Parathyroid adenoma (tissue), 2 donors: Measurements from ENCODE around the gene RBP7.
"Not testable (repeated sequence)": the region's sequence is repeated elsewhere in the genome, so short reads cannot be mapped to it uniquely, and the experiment has no call there.

Experiments used
- H2AFZ ChIP-seq: fragments of 300-600 bp; sonication (generic); one replicate; pipeline ENCODE4 v1.7.0; 2017; ENCODE audit warnings: antibody characterized with exemption, mild to moderate bottlenecking
- H3K27ac ChIP-seq: fragments of 300-600 bp; sonication (generic); one replicate; pipeline ENCODE4 v1.7.0; 2017
- H3K27me3 ChIP-seq: fragments of 300-600 bp; sonication (generic); one replicate; pipeline ENCODE4 v1.7.0; 2017; ENCODE audit warnings: low read length; ENCODE audit not compliant: control insufficient read depth, insufficient read depth
- H3K36me3 ChIP-seq: fragments of 300-600 bp; sonication (generic); one replicate; pipeline ENCODE4 v1.7.0; 2017; ENCODE audit warnings: low read length; ENCODE audit not compliant: control insufficient read depth, insufficient read depth
- H3K4me1 ChIP-seq: fragments of 300-600 bp; sonication (generic); one replicate; pipeline ENCODE4 v1.7.0; 2017; ENCODE audit warnings: control low read depth
- H3K4me2 ChIP-seq: fragments of 300-600 bp; sonication (generic); one replicate; pipeline ENCODE4 v1.7.0; 2017; ENCODE audit warnings: low read length
- H3K4me3 ChIP-seq: fragments of 300-600 bp; sonication (generic); one replicate; pipeline ENCODE4 v1.7.0; 2017; ENCODE audit warnings: low read depth, low read length
- H3K79me2 ChIP-seq: fragments of 300-600 bp; sonication (generic); one replicate; pipeline ENCODE4 v1.7.0; 2017; ENCODE audit warnings: control low read depth
- H3K9ac ChIP-seq: fragments of 300-600 bp; sonication (generic); one replicate; pipeline ENCODE4 v1.7.0; 2017; ENCODE audit warnings: mild to moderate bottlenecking
- H3K9me3 ChIP-seq: fragments of 300-600 bp; sonication (generic); one replicate; pipeline ENCODE4 v1.7.0; 2017; ENCODE audit warnings: low read length; ENCODE audit not compliant: control insufficient read depth
- TF ChIP-seq, protein P1 (sequence below): fragments of 300-600 bp; sonication (generic); IDR thresholded peaks from one replicate; pipeline ENCODE4 v1.7.0; 2017; ENCODE audit warnings: antibody characterized with exemption, mild to moderate bottlenecking
- donor health status: primary hyperparathyroidism.

The RBP7 gene

DNA sequence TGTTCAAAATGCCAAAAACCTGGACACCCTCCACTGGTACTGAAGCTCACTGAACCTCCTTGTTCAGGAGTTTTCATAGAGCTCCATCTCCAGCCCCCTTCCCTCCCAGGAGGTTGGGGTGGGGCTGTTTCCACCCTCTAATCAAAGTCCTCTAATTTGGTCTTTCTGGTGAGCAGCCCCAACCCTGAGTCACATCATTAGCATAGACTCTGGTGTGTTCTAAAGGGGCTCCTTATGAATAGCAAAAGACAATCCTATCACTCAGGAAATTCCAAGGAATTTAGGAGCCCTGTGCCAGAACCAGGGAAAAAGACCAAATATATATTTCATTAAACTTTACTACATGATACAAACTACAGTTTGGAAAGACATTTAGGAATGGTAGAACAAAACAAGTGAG, 22.5 kb downstream of the RBP7 start:
- Histone ChIP-seq H2AFZ (no peak overlapping the region), H3K9me3 (no peaks in the 10 kb centered on the region)
- TF ChIP-seq, protein P1, sequence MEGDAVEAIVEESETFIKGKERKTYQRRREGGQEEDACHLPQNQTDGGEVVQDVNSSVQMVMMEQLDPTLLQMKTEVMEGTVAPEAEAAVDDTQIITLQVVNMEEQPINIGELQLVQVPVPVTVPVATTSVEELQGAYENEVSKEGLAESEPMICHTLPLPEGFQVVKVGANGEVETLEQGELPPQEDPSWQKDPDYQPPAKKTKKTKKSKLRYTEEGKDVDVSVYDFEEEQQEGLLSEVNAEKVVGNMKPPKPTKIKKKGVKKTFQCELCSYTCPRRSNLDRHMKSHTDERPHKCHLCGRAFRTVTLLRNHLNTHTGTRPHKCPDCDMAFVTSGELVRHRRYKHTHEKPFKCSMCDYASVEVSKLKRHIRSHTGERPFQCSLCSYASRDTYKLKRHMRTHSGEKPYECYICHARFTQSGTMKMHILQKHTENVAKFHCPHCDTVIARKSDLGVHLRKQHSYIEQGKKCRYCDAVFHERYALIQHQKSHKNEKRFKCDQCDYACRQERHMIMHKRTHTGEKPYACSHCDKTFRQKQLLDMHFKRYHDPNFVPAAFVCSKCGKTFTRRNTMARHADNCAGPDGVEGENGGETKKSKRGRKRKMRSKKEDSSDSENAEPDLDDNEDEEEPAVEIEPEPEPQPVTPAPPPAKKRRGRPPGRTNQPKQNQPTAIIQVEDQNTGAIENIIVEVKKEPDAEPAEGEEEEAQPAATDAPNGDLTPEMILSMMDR = no peak

DNA sequence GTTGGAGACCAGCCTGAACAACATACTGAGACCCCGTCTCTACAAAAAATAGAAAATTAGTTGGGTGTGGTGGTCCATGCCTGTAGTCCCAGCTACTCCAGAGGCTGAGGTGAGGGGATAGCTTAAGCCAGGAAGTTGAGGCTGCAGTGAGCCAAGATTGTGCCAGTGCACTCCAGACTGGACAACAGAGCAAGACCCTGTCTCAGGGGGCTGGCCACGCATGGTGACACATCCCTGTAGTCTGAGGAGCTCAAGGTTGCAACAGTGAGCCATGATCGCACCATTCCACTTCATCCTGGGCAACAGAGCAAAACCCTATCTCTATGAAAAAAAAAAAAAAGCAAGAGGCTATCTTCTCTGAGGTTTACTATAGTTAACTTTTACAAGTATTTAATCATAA, 23.1 kb downstream of the RBP7 start:
- Histone ChIP-seq H3K27me3 (no peaks in the 10 kb centered on the region), H3K9me3 (no peaks in the 10 kb centered on the region), H3K36me3 (no peaks in the 10 kb centered on the region), H3K27ac (no peak overlapping the region), H3K4me1 (no peaks in the 10 kb centered on the region), H2AFZ (no peak overlapping the region), H3K4me2 (no peak overlapping the region), H3K4me3 (no peak overlapping the region), H3K9ac (no peak overlapping the region), H3K79me2 (no peaks in the 10 kb centered on the region)
- TF ChIP-seq, protein P1 = no peak

More for the DNA sequence above, 22.5 kb downstream of the RBP7 start:
- H3K36me3 ChIP-seq = no peaks in the 10 kb centered on the region
- H3K27me3 ChIP-seq = no peaks in the 10 kb centered on the region
- H3K4me3 ChIP-seq = no peak overlapping the region
- H3K4me2 ChIP-seq = no peak overlapping the region
- no peak overlapping the region for H3K9ac ChIP-seq
- H3K4me1 ChIP-seq = no peaks in the 10 kb centered on the region
- no peak overlapping the region for H3K27ac ChIP-seq
- H3K79me2 ChIP-seq = no peaks in the 10 kb centered on the region

DNA sequence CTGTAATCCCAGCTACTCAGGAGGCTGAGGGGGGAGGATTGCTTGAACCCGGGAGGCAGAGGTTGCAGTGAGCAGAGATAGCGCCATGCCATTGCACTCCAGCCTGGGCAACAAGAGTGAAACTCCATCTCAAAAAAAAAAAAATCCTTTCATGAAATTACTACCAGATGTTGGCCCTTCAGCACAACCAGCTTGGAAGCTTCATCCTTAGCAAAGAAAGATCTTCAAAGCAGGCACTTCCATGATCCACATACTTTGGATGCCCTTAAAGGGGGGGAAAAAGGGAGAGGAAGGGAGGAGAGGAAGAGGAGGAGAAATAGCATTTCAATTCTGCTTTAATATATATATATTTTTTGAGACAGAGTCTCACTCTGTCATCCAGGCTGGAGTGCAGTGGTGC, 23.6 kb downstream of the RBP7 start:
- not testable (repeated sequence) for H3K9me3 ChIP-seq, H3K27me3 ChIP-seq, H3K79me2 ChIP-seq, H2AFZ ChIP-seq, H3K4me2 ChIP-seq, H3K9ac ChIP-seq, H3K36me3 ChIP-seq, H3K4me1 ChIP-seq, H3K27ac ChIP-seq, H3K4me3 ChIP-seq

DNA sequence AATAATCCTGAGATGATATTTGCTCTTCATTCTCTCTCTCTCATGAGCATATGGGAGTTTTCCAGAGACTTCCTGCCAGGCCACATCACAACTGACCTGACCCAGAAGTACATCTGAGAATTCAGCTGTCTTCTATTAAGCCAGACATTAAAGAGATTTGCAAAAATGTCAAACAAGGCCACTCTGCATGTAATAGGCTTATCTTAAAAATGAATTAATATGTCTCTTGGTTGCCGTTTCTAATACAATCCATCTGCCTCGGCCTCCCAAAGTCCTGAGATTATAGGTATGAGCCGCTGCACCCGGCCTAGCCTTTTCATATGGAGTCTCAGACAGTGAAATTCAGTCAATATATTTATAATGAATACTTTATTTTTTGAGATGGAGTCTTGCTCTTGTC, 25.0 kb downstream of the RBP7 start:
- not testable (repeated sequence) for H3K36me3 ChIP-seq

DNA sequence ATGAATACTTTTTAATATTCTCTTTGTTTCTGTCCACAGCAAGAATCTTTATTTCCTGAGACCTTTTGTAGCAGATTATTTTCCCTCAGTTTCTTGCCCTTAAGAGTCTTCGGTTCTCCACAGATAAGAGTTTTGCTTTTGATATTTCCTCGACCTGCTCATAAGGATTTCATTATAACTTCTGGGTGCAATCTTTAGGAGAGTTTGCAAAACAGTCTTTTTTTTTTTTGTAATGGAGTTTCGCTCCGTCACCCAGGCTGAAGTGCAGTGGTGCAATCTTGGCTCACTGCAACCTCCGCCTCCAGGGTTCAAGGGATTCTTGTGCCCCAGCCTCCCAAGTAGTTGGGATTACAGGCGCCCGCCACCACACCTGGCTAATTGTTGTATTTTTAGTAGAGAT, 25.6 kb downstream of the RBP7 start:
- no peak overlapping the region for H3K27ac ChIP-seq
- H3K4me2 ChIP-seq = no peak overlapping the region
- H3K4me3 ChIP-seq = no peak overlapping the region
- H3K9ac ChIP-seq = no peak overlapping the region
- H2AFZ ChIP-seq = no peak overlapping the region
- TF ChIP-seq, protein P1 = no peak
- H3K27me3 ChIP-seq = no peaks in the 10 kb centered on the region
- no peaks in the 10 kb centered on the region for H3K36me3 ChIP-seq
- H3K9me3 ChIP-seq = no peaks in the 10 kb centered on the region
- no peaks in the 10 kb centered on the region for H3K4me1 ChIP-seq
- no peaks in the 10 kb centered on the region for H3K79me2 ChIP-seq

More for the DNA sequence above, 25.0 kb downstream of the RBP7 start:
- H3K9me3 ChIP-seq, H3K4me2 ChIP-seq, H3K27me3 ChIP-seq, H3K79me2 ChIP-seq, H3K27ac ChIP-seq, H3K9ac ChIP-seq, H2AFZ ChIP-seq, H3K4me3 ChIP-seq, H3K4me1 ChIP-seq: not testable (repeated sequence)

DNA sequence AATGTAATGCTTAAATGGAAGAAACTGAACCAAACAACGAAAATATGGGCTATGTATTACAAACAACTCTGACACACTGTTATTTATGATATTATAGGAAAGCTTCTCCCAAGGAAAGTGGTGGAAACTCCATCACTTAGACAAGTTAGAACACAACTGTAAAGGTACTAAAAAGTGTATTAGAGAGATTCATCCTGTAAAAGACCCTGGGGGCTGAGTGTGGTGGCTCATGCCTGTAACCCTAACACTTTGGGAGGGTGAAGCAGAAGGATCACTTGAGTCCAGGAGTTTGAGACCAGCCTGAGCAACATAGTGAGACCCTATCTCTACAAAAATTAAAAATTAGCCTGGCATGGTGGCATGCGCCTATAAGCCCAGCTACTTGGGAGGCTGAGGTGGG, 28.3 kb downstream of the RBP7 start:
- TF ChIP-seq, protein P1 = no peak
- no peak overlapping the region for H3K9ac ChIP-seq

More for the DNA sequence above, 28.3 kb downstream of the RBP7 start:
- Histone ChIP-seq H3K9me3 (no peaks in the 10 kb centered on the region), H2AFZ (no peak overlapping the region), H3K27ac (no peak overlapping the region), H3K4me2 (no peak overlapping the region), H3K4me1 (no peaks in the 10 kb centered on the region), H3K79me2 (no peaks in the 10 kb centered on the region), H3K27me3 (no peaks in the 10 kb centered on the region), H3K4me3 (no peak overlapping the region), H3K36me3 (no peaks in the 10 kb centered on the region)
